ENCODE results near the gene SLC43A1. TPM values are rescaled to one million over a fixed set of nuclear protein-coding genes. Genes with fewer than 3 reads are reported as not detected.

Gene SLC43A1
- 12.4 TPM for total RNA-seq
- long read RNA-seq, transcript SLC43A1-201 (15 exons, 2,598 nt): major isoform, 12 of 27 reads
- long read RNA-seq, partial matches to known transcripts: 5 of 27 reads
- long read RNA-seq, other reads (novel, unspliced or antisense): 8 of 27 reads

DNA sequence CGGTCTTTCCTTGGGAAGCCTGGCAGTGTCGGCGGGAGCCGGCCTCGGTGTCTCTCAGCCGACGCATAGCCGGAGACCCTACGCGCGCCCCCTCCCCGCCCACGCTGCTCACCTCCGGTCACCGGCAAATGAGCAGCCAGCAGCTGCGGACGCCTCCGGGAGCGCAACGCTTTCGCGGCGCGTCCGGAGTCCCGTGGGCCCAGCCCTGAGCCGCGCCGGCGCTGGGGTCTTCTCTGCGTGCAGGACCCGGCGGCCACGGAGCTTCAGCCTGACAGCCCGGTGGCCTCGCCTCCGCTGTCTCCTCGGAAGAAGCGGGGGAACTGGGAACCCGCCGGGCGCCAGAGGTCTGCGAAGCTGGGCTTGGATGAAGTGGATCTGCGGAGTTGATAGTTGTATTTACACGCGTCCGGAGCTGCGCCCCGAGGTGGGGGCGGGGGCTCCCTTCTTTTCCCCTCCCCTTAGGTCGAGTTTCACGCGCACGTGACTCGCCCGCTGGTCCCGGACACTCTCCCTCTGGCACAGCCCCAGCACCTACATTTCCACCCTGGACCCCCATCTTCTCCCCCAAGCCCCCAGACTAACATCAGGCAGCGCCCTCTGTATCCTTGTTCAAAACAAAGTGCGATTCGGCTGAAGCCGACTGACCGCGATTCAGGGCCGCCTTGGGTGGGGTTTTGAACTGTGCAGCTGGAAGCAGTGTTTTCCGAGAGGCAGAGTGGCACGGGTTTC lies at the start of gene SLC43A1:
SLC43A1 (minus strand) TSS at position 371 of the 729 bp plus-strand sequence. CDS start 1,591 bp downstream, outside the sequence.
- H3K4me3 ChIP-seq: peak within 1 kb of the TSS; percentile 97
- no peaks in the 10 kb centered on the region for H3K9me3 ChIP-seq
- no peaks in the 10 kb centered on the region for H3K36me3 ChIP-seq
- peaks cover 12% of the 10 kb centered on the region for H3K4me1 ChIP-seq
- no peaks in the 10 kb centered on the region for H3K27me3 ChIP-seq
- peak; percentile 71 for ATAC-seq
- DNase-seq: peak; percentile 79
- TF ChIP-seq, protein P1, sequence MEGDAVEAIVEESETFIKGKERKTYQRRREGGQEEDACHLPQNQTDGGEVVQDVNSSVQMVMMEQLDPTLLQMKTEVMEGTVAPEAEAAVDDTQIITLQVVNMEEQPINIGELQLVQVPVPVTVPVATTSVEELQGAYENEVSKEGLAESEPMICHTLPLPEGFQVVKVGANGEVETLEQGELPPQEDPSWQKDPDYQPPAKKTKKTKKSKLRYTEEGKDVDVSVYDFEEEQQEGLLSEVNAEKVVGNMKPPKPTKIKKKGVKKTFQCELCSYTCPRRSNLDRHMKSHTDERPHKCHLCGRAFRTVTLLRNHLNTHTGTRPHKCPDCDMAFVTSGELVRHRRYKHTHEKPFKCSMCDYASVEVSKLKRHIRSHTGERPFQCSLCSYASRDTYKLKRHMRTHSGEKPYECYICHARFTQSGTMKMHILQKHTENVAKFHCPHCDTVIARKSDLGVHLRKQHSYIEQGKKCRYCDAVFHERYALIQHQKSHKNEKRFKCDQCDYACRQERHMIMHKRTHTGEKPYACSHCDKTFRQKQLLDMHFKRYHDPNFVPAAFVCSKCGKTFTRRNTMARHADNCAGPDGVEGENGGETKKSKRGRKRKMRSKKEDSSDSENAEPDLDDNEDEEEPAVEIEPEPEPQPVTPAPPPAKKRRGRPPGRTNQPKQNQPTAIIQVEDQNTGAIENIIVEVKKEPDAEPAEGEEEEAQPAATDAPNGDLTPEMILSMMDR (IDR thresholded peaks at IDR 0.05): no peak
- intact Hi-C loops (cut with DNase I): no loop called here
- H3K27ac ChIP-seq: peak within 1 kb of the TSS; percentile 65

GRCh38 chr11:57562596-57562995 lies 47.1 kb upstream of the SLC43A1 start:
- Histone ChIP-seq H3K4me1 (peaks cover 20% of the 10 kb centered on the region), H3K4me3 (no peak overlapping the region), H3K27me3 (no peaks in the 10 kb centered on the region), H3K27ac (no peak overlapping the region), H3K9me3 (no peaks in the 10 kb centered on the region), H3K36me3 (peaks cover 28% of the 10 kb centered on the region)
- TF ChIP-seq, protein P1 (IDR thresholded peaks at IDR 0.05): no peak
- ATAC-seq (no peak), DNase-seq (no peak)
- intact Hi-C loops (cut with DNase I): no loop called here

- Histone ChIP-seq H3K27ac (no peak overlapping the region), H3K4me3 (no peak overlapping the region), H3K4me1 (peaks cover 8% of the 10 kb centered on the region), H3K9me3 (no peaks in the 10 kb centered on the region), H3K36me3 (peaks cover 53% of the 10 kb centered on the region), H3K27me3 (no peaks in the 10 kb centered on the region)
- DNase-seq (no peak), ATAC-seq (no peak)
- intact Hi-C loops (cut with DNase I): no loop called here
- TF ChIP-seq, protein P1 (IDR thresholded peaks at IDR 0.05): no peak
Observed at GRCh38 chr11:57560146-57560545, 44.6 kb upstream of the SLC43A1 start.

DNA sequence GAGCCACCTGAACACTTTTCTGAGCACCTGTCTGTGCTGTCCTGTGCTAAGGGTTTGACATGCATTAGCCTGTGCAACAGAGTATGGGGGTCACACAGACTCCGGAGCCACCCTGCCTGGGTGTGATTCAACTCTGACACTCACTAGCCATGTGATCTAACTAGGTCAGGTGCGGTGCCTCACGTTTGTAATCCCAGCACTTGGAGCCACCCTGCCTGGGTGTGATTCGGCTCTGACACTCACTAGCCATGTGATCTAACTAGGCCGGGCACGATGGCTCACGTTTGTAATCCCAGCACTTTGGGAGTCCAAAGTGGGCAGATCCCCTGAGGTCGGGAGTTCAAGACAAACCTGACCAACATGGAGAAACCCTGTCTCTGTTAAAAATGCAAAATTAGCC lies 40.5 kb upstream of the SLC43A1 start:
- Histone ChIP-seq H3K27me3 (no peaks in the 10 kb centered on the region), H3K4me3 (no peak overlapping the region), H3K9me3 (no peaks in the 10 kb centered on the region), H3K4me1 (no peaks in the 10 kb centered on the region), H3K36me3 (peaks cover 94% of the 10 kb centered on the region), H3K27ac (no peak overlapping the region)
- TF ChIP-seq, protein P1 (IDR thresholded peaks at IDR 0.05): no peak
- intact Hi-C loops (cut with DNase I): no loop called here
- no peak for ATAC-seq
- no peak for DNase-seq

DNA sequence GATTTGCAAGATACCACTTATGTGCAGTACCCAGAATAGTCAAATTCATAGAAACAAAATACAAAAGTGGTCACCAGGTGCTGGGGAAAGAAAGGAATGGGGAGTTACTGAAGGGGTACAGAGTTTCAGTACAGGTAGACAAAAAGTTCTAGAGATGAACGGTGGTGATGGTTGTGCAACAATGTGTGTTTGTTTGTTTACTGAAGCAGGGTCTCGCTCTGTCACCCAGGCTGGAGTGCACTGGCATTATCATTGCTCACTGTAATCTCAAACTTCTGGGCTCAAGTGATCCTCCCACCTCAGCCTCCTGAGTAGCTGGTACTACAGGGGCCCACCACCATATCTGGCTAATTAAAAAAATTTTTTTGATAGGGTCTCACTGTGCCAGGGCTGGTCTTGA lies 39.9 kb upstream of the SLC43A1 start:
- intact Hi-C loops (cut with DNase I): no loop called here
- ATAC-seq (no peak), DNase-seq (no peak)
- H3K4me3 ChIP-seq: no peak overlapping the region
- no peak overlapping the region for H3K27ac ChIP-seq
- no peaks in the 10 kb centered on the region for H3K4me1 ChIP-seq
- TF ChIP-seq, protein P1 (IDR thresholded peaks at IDR 0.05): no peak
- H3K9me3 ChIP-seq: no peaks in the 10 kb centered on the region
- H3K36me3 ChIP-seq: peaks cover 100% of the 10 kb centered on the region
- no peaks in the 10 kb centered on the region for H3K27me3 ChIP-seq

All from upper lobe of right lung (tissue), 1 donor.